IMR-90 (cell line): ENCODE results near the gene CUX1. TPM values are rescaled to one million over a fixed set of nuclear protein-coding genes. Genes with fewer than 3 reads are reported as not detected.

Experiments used
- ATAC-seq: fragments of 200-7000 bp; cut with Tn5 transposase; 2 replicates; pipeline ENCODE4 v1.9.1; 2020; ENCODE audit warnings: low read depth, mild to moderate bottlenecking, moderate library complexity
- BruUV-seq: library from RNA; stranded (reverse); fragments of 400-500 nt; replicated peaks from 2 replicates; lab custom pipeline; 2021; lab: Mats Ljungman, UMichigan
- CTCF ChIA-PET: fragments of 300-600 bp; formaldehyde crosslinking; extraction: SDS; loops from one replicate; lab custom pipeline; 2021; ENCODE audit warnings: antibody characterized with exemption; lab: Yijun Ruan, JAX
- POLR2A ChIA-PET: fragments of 300-600 bp; sonication (Branson Sonifier 250); formaldehyde crosslinking; loops from one replicate; lab custom pipeline; 2022; ENCODE audit warnings: antibody characterized with exemption; ENCODE audit not compliant: unreplicated experiment; lab: Charles Lee
- DNase-seq: peaks from one replicate; pipeline ENCODE4 v3.0.0; 2013
- H2AFZ ChIP-seq: replicated peaks from 2 replicates; pipeline ENCODE3; 2013; ENCODE audit warnings: low read length, mild to moderate bottlenecking; ENCODE audit not compliant: poor library complexity
- H2AK5ac ChIP-seq: 2 replicates; pipeline ENCODE4 v1.6.1; 2013; ENCODE audit warnings: low read depth, low read length, inconsistent platforms
- H2AK9ac ChIP-seq: replicated peaks from 2 replicates; pipeline ENCODE3; 2013; ENCODE audit warnings: mild to moderate bottlenecking, low read depth, low read length, moderate library complexity; ENCODE audit not compliant: poor library complexity
- H2BK120ac ChIP-seq: 2 replicates; pipeline ENCODE4 v1.6.1; 2013; ENCODE audit warnings: low read depth, low read length, inconsistent platforms
- H2BK15ac ChIP-seq: 3 replicates; pipeline ENCODE4 v1.6.1; 2013; ENCODE audit warnings: low read depth, low read length, inconsistent platforms
- H2BK20ac ChIP-seq: 2 replicates; pipeline ENCODE4 v1.6.1; 2013; ENCODE audit warnings: low read depth, mild to moderate bottlenecking, inconsistent platforms, low read length, moderate library complexity
- H2BK5ac ChIP-seq: 2 replicates; pipeline ENCODE4 v1.6.1; 2013; ENCODE audit warnings: mild to moderate bottlenecking, low read depth, low read length, inconsistent platforms; ENCODE audit not compliant: poor library complexity, severe bottlenecking
- H3K14ac ChIP-seq: replicated peaks from 2 replicates; pipeline ENCODE4 v1.6.1; 2013; ENCODE audit warnings: low read depth, low read length, inconsistent platforms
- H3K18ac ChIP-seq: 2 replicates; pipeline ENCODE4 v1.6.1; 2013; ENCODE audit warnings: low read depth, low read length, control low read depth
- H3K23ac ChIP-seq: 2 replicates; pipeline ENCODE4 v1.6.1; 2013; ENCODE audit warnings: low read depth, low read length, inconsistent platforms
- H3K27ac ChIP-seq: 2 replicates; pipeline ENCODE4 v1.5.1; 2013; ENCODE audit warnings: mild to moderate bottlenecking, control low read depth, low read length; ENCODE audit not compliant: insufficient read depth
- H3K27me3 ChIP-seq: 2 replicates; pipeline ENCODE4 v1.6.1; 2013; ENCODE audit warnings: low read length; ENCODE audit not compliant: control insufficient read depth, insufficient read depth
- H3K36me3 ChIP-seq: 2 replicates; pipeline ENCODE4 v1.6.1; 2013; ENCODE audit warnings: low read length, mixed read lengths; ENCODE audit not compliant: control insufficient read depth, insufficient read depth
- H3K4ac ChIP-seq: 2 replicates; pipeline ENCODE4 v1.6.1; 2013; ENCODE audit warnings: low read depth, low read length, inconsistent platforms
- H3K4me1 ChIP-seq: 2 replicates; pipeline ENCODE4 v1.6.1; 2013; ENCODE audit warnings: low read length, mixed read lengths; ENCODE audit not compliant: control insufficient read depth, insufficient read depth
- H3K4me2 ChIP-seq: 2 replicates; pipeline ENCODE4 v1.6.1; 2013; ENCODE audit warnings: low read depth, mild to moderate bottlenecking, control low read depth, low read length, moderate library complexity
- H3K4me3 ChIP-seq: 2 replicates; pipeline ENCODE4 v1.5.1; 2013; ENCODE audit warnings: low read depth, mild to moderate bottlenecking, control low read depth, low read length, moderate library complexity; ENCODE audit not compliant: insufficient read depth
- H3K56ac ChIP-seq: 2 replicates; pipeline ENCODE4 v1.6.1; 2013; ENCODE audit warnings: low read length, inconsistent platforms; ENCODE audit not compliant: insufficient read depth; ENCODE audit errors: extremely low read depth
- H3K79me1 ChIP-seq, 2 experiments: 2 replicates each; pipeline ENCODE4 v1.6.1; 2013; ENCODE audit warnings: low read length in 2 of 2, inconsistent platforms in 1 of 2, low read depth in 1 of 2
- H3K9ac ChIP-seq: 2 replicates; pipeline ENCODE4 v1.6.1; 2013; ENCODE audit warnings: low read depth, low read length, control low read depth
- H3K9me1 ChIP-seq: 2 replicates; pipeline ENCODE4 v1.6.1; 2013; ENCODE audit warnings: low read length, inconsistent platforms; ENCODE audit not compliant: insufficient read depth
- H3K9me3 ChIP-seq: 2 replicates; pipeline ENCODE4 v1.6.1; 2013; ENCODE audit warnings: low read length; ENCODE audit not compliant: control insufficient read depth, insufficient read depth
- H4K20me1 ChIP-seq: 2 replicates; pipeline ENCODE4 v1.6.1; 2013; ENCODE audit warnings: low read length, inconsistent platforms; ENCODE audit not compliant: insufficient read depth
- H4K5ac ChIP-seq: 2 replicates; pipeline ENCODE4 v1.6.1; 2013; ENCODE audit warnings: mild to moderate bottlenecking, low read depth, low read length, control low read depth
- H4K8ac ChIP-seq, 2 experiments: 2 replicates each; pipeline ENCODE4 v1.6.1; 2013; ENCODE audit warnings: low read depth in 2 of 2, low read length in 2 of 2, control low read depth in 1 of 2, inconsistent platforms in 1 of 2
- H4K91ac ChIP-seq: 2 replicates; pipeline ENCODE4 v1.6.1; 2013; ENCODE audit warnings: low read depth, low read length, inconsistent platforms; ENCODE audit not compliant: insufficient read depth
- CEBPB ChIP-seq: IDR thresholded peaks from 2 replicates; pipeline ENCODE4 v1.6.1; 2012; ENCODE audit warnings: low read depth, low read length, improper control_type of control experiment
- MXI1 ChIP-seq: IDR thresholded peaks from 2 replicates; pipeline ENCODE4 v1.6.1; 2012; ENCODE audit warnings: low read depth, mild to moderate bottlenecking, low read length, moderate library complexity, borderline replicate concordance
- POLR2A ChIP-seq: IDR thresholded peaks from 2 replicates; pipeline ENCODE4 v1.6.1; 2012; ENCODE audit warnings: mild to moderate bottlenecking, low read depth, low read length
- RFX5 ChIP-seq: IDR thresholded peaks from 2 replicates; pipeline ENCODE4 v1.8.0; 2012; ENCODE audit warnings: low read depth, mild to moderate bottlenecking, low read length, moderate library complexity
- SMC3 ChIP-seq: fragments of 150-350 bp; IDR thresholded peaks from 2 replicates; pipeline ENCODE4 v1.6.1; 2016; ENCODE audit warnings: low read depth, mild to moderate bottlenecking, antibody characterized with exemption, low read length, moderate library complexity
- WGBS, 2 experiments: methylation state at CpG; one replicate each; pipeline versions ENCODE4 v1.1.5 to v1.1.7; 2013; ENCODE audit warnings: missing lambda C conversion rate in 2 of 2; ENCODE audit not compliant: insufficient read length in 1 of 2; ENCODE audit errors: extremely low coverage in 2 of 2; 5-methylcytosine and 5-hydroxymethylcytosine counted together
- dilution Hi-C: fragments of 300-500 bp; cut with HindIII; formaldehyde crosslinking; loops from one replicate; pipeline ENCODE4 v1.14.3; 2018; ENCODE audit warnings: low sequenced_read_pairs; ENCODE audit not compliant: unreplicated experiment
- in situ Hi-C: fragments of 300-500 bp; cut with MboI; formaldehyde crosslinking; loops from 3 replicates; pipeline ENCODE4 v1.14.3; 2019; ENCODE audit warnings: low sequenced_read_pairs, inconsistent platforms, mixed read lengths
- intact Hi-C: fragments of 100-400 bp; cut with micrococcal nuclease; formaldehyde crosslinking; loops from 2 replicates; pipeline ENCODE4 v1.10.0; 2022
- polyA plus RNA-seq, 3 experiments: library from polyadenylated mRNA; depleted of rRNA; stranded (reverse); fragments of >200 nt; gene quantifications; 2 replicates each; pipeline ENCODE4 v1.2.3, GENCODE V29; 2012; ENCODE audit warnings: low replicate concordance in 1 of 3
- total RNA-seq: library from RNA; depleted of rRNA; stranded (reverse); fragments of >200 nt; gene quantifications from 2 replicates; pipeline ENCODE4 v1.2.3, GENCODE V29; 2012

The CUX1 gene
- total and polyA plus RNA-seq, 2 of the 4 experiments (the other 2 are of a cell fraction) = 19.7 to 46.4 TPM

- Histone ChIP-seq H2BK5ac (no peak overlapping the region), H3K27ac (no peak overlapping the region), H3K36me3 (no peaks in the 10 kb centered on the region), H3K79me1 (peaks cover 0 to 10% of the 10 kb centered on the region in 2 experiments; a peak in 2 of 4 replicates), H2BK120ac (no peak overlapping the region), H4K8ac (no peak overlapping the region), H3K18ac (no peak overlapping the region), H3K4me2 (no peak overlapping the region), H2BK20ac (no peak overlapping the region), H2AK5ac (no peak overlapping the region), H2AK9ac (no peak overlapping the region), H3K27me3 (no peaks in the 10 kb centered on the region), H4K5ac (no peak overlapping the region), H3K23ac (no peak overlapping the region), H3K14ac (no peak overlapping the region), H4K20me1 (peaks cover 2% of the 10 kb centered on the region; the same call in 1 of the 2 replicates), H3K9me1 (no peaks in the 10 kb centered on the region), H3K9ac (no peak overlapping the region), H3K56ac (no peak overlapping the region), H3K4me1 (no peaks in the 10 kb centered on the region), H2AFZ (no peak overlapping the region), H3K4me3 (no peak overlapping the region), H2BK15ac (no peak overlapping the region), H4K91ac (no peak overlapping the region), H3K4ac (no peak overlapping the region), H3K9me3 (no peaks in the 10 kb centered on the region)
- ChIA-PET CTCF (no interaction called here), POLR2A (interaction anchor here (0.6 kb wide), 1 partner anchor 437 kb away, joined by 7 read pairs; no protein-coding TSS in a partner anchor)
- no TSS peak for BruUV-seq
- DNase-seq (no peak), ATAC-seq (no peak)
- in situ Hi-C loops (loop anchor here (5.0 to 10.0 kb wide), 2 partner anchors 125 to 422 kb away; no protein-coding TSS in a partner anchor), dilution Hi-C loops (no loop called here), intact Hi-C loops (loop anchor here (10.0 kb wide), 2 partner anchors 232 to 268 kb away; no protein-coding TSS in a partner anchor)
- no peak for TF ChIP-seq POLR2A
- no peak for TF ChIP-seq CEBPB
- TF ChIP-seq RFX5 = no peak
- TF ChIP-seq SMC3 = no peak
- TF ChIP-seq MXI1 = no peak
- WGBS, 2 experiments = no CpG with 5 or more reads among the region's 1 CpG
These were observed 4.8 kb upstream of the CUX1 start for GRCh38 chr7:101812595-101812994.
